HG02973 (cell line): ENCODE measurements around the gene LGI2.

ENCODE experiments used
- ATAC-seq: cut with Tn5 transposase; IDR thresholded peaks from one replicate; pipeline ENCODE4 v1.9.1; 2021; ENCODE audit warnings: moderate library complexity; ENCODE audit not compliant: unreplicated experiment

LGI2 gene

GRCh38 chr4:24999392-25000089 is 31.2 kb downstream of the LGI2 start:
- ATAC-seq = no peak

DNA sequence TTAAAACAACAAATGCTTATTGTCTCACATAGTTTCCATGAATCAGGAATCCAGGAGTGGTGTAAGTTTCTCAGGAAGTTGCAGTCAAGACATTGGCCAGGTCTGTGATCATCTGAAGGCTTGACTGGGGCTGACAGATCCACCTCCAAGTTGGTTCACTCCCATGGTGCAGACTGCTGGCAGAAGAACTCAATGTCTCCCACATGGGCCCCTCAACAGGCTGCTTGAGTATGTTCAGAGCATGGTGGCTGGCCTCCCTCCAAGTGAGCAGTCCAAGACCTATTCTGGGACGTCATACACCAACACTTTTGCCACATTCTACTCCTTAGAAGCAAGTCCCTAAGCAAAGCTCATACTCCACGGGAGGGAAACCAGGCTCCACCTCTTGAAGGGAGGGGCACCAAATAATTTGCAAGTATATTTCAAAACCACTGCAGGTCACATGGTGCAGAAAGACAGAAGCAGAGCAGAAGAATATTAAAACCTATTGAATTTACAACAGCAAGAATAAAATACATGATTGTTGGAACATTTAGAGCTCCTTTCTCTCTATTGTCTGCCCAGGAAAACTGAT is 35.3 kb downstream of the LGI2 start:
- ATAC-seq = no peak

DNA sequence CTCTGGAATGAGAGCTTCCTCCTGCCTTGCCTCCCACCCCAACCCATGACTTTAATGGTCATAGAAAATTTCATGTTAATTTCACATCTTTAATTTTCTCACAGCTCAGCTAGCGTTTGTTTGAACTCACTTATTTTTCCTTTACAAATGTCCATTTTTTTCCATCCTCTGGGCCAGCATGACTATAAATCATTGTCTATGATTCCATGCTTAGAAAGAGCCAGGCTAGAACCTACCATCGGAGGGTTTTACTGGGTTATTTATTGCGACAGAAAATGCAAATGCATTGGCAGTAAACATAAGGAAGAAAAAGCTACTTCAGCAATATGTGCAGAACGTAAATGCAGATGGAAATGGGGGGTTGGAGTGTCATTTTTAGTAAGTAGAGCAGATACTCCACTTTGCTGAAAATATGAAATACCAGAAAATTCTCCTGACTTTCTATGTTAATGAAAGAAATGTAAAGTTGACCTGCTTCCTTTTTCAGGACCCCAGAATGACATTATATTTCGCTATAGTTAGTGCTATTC is 37.1 kb downstream of the LGI2 start:
- no peak for ATAC-seq

GRCh38 chr4:24992968-24993367 is 37.8 kb downstream of the LGI2 start:
- no peak for ATAC-seq

- no peak for ATAC-seq
Observed at GRCh38 chr4:24991015-24991414, 39.7 kb downstream of the LGI2 start.

DNA sequence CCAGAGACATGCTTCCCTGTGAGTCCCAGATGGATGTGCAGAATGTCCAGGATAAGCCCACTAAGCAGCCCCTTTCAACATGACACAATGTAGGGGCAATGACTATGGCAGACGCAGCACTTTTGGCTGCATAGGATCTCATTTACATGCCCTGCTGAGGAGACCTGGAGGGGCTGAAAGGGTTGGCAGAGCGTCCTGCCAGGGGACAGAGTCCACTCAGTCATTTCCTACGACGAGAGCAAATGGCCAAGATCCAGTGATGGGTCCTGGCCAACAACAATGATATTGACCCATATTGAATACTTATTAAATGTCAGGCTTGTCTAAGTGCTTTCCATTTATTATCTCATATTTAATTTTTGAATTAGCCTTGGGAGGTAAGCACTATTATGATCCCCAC is 41.4 kb downstream of the LGI2 start:
- ATAC-seq = no peak

GRCh38 chr4:24988776-24989175 is 42.0 kb downstream of the LGI2 start:
- no peak for ATAC-seq

DNA sequence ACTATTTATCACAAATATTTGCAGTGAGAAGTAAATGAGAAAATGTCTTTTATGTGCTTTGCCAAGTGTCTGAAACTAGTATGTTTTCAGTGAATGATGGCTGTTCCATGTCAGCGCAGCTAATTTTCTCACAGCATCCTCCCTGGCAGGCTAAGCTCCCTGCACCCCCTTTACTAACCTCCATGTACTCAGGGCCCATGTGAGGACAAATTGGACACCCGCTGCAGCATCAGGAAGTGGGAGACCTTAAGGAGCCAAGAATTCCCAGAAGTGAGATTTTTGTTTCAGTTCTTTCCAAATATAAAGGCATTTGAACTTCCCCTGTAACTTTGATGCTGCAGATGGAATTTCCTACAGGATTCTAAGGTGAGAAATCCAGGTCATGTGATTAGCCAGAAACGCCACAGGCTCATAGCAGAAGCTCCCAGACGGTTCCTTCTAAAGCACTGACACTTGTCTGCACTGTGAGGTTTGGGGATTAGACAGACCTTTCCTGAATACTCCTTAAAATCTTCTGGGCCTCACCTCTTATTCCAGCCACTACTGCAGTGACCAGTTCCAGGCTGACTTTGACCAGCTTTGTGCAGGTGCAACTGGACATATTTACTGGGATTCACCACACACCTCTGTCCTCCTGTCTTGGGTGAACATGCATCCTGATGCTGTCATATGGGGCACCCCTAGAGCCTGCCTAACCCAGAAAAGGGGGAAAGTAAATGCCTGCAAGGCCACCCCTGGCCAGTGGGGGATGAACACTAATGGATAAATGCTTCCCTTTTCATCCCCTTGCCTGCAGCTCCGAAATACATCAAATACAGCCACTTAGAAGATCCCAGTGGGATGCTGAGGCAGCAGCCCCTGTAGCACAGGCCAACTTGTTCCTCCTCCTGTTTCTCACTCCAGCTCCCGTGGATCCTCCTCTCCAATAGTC is 45.9 kb downstream of the LGI2 start:
- no peak for ATAC-seq

GRCh38 chr4:24980740-24981139 is 50.0 kb downstream of the LGI2 start:
- ATAC-seq = no peak

GRCh38 chr4:24980064-24980690 is 50.6 kb downstream of the LGI2 start:
- ATAC-seq = no peak

DNA sequence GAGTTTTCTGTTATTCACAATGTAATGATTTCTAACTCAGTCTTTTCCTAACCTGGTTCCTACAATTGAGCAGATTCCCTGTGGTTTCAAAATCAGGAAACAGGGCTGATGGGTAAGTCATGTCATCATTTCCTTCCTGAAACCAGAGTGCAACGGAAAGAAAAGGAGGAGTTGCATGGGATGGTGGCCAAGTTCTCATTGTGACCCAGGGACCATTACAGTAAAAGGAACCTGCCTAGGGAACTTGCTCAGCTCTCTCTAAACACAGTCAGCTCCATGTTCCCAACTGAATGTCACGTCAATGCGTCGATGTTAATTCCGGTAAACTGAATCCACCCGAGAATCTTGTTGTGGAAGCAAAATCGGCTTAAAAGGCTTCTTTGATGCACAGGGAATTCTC is 51.2 kb downstream of the LGI2 start:
- no peak for ATAC-seq

- ATAC-seq = no peak
Observed at GRCh38 chr4:24978291-24979075, 52.3 kb downstream of the LGI2 start.

DNA sequence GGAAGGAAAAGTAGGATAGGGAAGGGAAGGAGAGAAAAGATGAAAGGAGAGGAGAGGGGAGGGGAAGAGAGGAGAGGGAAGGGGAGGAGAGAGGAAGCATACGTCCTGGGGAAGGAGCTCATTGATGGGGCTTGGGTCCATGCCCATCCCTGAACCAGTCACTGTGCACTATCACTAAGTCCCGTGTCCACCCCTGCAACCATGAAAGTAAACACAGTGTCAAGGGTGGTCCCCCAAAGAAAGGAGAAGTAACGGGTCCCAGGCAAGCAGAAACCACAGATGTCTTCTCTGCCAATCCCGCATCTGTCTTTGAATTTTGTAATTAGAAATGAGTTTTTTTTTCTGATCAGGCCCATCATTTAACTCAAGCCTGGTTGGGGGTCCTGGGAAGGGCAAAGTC is 55.2 kb downstream of the LGI2 start:
- ATAC-seq = no peak

DNA sequence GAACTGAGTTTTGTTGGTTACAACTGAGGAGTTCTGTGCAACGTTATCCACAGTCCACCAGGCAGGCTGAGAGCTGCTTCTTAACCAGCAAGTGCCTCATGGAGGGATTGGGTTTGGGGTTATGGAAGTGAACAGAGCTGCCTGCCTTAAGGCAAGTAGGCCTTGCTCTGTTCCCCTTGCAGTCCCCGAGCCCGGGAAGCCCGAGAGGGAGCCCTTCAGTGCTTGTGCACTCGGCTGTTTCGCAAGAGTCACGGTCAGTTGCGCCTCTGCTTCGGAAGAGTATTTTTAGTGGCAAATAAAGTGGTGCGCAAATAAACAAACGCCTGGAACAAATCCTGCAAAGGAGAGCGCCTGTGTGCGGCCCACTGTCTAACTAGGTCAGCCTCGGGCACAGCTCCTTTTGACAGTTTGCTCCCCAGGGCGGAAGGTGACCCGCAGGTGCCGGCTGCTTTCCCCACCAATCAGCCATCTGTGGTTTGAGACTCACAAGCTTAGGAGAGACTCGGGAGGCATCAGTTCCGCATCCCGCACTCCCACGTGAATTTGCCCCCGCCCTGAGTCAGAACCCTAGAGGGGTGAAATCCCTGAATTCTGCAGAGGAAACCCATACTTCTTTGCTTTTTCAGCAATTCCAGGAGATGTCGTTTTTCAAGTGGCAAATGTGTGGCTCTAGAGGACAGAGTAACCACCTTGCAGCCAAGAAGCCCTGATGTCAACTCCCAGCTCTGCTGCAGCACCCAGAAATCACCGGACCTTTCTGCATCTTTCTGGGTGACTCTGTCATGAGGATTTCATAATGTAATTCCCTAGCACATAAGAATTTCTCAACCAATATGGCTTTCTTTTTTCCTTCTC is 56.8 kb downstream of the LGI2 start:
- ATAC-seq = no peak

- no peak for ATAC-seq
Observed at GRCh38 chr4:24973404-24973746, 57.4 kb downstream of the LGI2 start.

- ATAC-seq = no peak
Observed at GRCh38 chr4:24971192-24971591, 59.6 kb downstream of the LGI2 start.

DNA sequence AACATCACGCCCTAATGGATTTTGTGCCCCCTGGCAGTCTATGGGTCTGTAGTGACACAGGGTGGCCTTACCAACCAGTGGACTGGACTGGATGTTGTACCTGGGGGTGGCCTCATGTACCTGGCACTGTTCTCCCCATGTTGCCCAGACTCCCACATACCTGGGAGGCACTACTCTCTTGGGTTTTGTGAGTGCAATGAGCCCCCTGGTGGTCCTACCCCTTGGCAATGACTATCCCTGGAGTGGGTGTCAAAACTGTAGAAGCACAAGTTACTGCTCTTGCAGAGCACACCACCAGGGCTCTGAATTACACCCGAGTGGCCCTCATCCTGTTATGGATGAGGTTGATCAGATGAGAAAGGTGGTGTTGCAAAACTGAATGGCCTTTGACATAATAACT is 60.1 kb downstream of the LGI2 start:
- ATAC-seq = no peak

GRCh38 chr4:24970191-24970590 is 60.6 kb downstream of the LGI2 start:
- no peak for ATAC-seq

GRCh38 chr4:24969486-24969885 is 61.3 kb downstream of the LGI2 start:
- no peak for ATAC-seq

DNA sequence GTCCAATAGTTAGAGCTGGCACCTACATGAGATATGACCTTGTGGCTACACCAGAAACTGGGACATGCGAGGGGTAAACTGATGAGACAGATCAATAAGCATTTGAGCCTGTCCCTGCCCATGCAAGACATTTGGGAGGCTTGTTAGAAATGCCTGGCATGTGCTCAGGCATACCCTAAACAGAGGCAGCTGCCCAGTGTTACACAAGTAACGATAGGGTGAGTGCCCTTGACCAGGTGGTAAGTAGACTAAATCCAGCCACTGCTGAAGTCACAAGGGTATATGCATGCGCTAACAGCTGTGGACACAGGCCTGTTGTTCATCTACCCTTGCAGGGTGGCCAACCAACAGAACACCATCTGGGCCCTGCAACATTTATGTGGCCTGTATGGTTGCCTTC is 61.8 kb downstream of the LGI2 start:
- no peak for ATAC-seq
